Liver (tissue), 9 donors: ENCODE measurements around the gene CRB1. TPM values are rescaled to one million over a fixed set of nuclear protein-coding genes. Genes with fewer than 3 reads are reported as not detected.

Experiments used
- DNase-seq: peaks from one replicate; pipeline ENCODE4 v3.0.0-alpha.2; 2017; ENCODE audit warnings: low spot score
- H3K27ac ChIP-seq, 2 donors: one replicate each; pipeline ENCODE4 v1.7.0; 2013; ENCODE audit warnings: inconsistent platforms in 2 of 2, low read length in 2 of 2, control low read depth in 1 of 2, low read depth in 1 of 2, mild to moderate bottlenecking in 1 of 2
- H3K27me3 ChIP-seq, 4 donors: one replicate each; pipeline versions ENCODE4 v1.6.1 to v1.7.0; 2013; ENCODE audit warnings: low read length in 3 of 4, inconsistent platforms in 1 of 4, mild to moderate bottlenecking in 1 of 4, moderate library complexity in 1 of 4; ENCODE audit not compliant: control insufficient read depth in 4 of 4, insufficient read depth in 4 of 4
- H3K36me3 ChIP-seq, 4 donors: one replicate each; pipeline versions ENCODE4 v1.6.1 to v1.7.0; 2013; ENCODE audit warnings: low read length in 3 of 4, mild to moderate bottlenecking in 3 of 4, low read depth in 1 of 4, moderate library complexity in 1 of 4; ENCODE audit not compliant: control insufficient read depth in 4 of 4, insufficient read depth in 3 of 4
- H3K4me1 ChIP-seq, 4 donors: one replicate each; pipeline versions ENCODE4 v1.6.1 to v1.7.0; 2013; ENCODE audit warnings: low read length in 3 of 4, mild to moderate bottlenecking in 3 of 4, moderate library complexity in 1 of 4; ENCODE audit not compliant: control insufficient read depth in 4 of 4, insufficient read depth in 4 of 4
- H3K4me3 ChIP-seq, 3 donors: one replicate each; pipeline versions ENCODE4 v1.6.1 to v1.7.0; 2013; ENCODE audit warnings: low read length in 3 of 3, control low read depth in 1 of 3, low read depth in 1 of 3, mild to moderate bottlenecking in 1 of 3
- H3K9ac ChIP-seq, 2 donors: one replicate each; pipeline ENCODE4 v1.7.0; 2013; ENCODE audit warnings: low read length in 2 of 2, mild to moderate bottlenecking in 2 of 2, moderate library complexity in 2 of 2, control low read depth in 1 of 2, low read depth in 1 of 2
- H3K9me3 ChIP-seq, 4 donors: one replicate each; pipeline versions ENCODE4 v1.6.1 to v1.7.0; 2013; ENCODE audit warnings: low read length in 3 of 4; ENCODE audit not compliant: control insufficient read depth in 4 of 4
- ATF3 ChIP-seq: IDR thresholded peaks from 2 replicates; pipeline ENCODE4 v1.6.1; 2016; ENCODE audit warnings: antibody characterized with exemption
- CTCF ChIP-seq: fragments of 150-350 bp; IDR thresholded peaks from 2 replicates; pipeline ENCODE4 v1.5.1; 2017; ENCODE audit warnings: improper control_type of control experiment, low read depth, low read length; ENCODE audit not compliant: missing input control
- EGR1 ChIP-seq, 2 donors: IDR thresholded peaks; 2 replicates each; pipeline ENCODE4 v1.6.1; 2016 to 2018; ENCODE audit warnings: antibody characterized with exemption in 2 of 2, low read depth in 2 of 2
- FOXA1 ChIP-seq: IDR thresholded peaks from 2 replicates; pipeline ENCODE4 v1.6.1; 2016; ENCODE audit warnings: antibody characterized with exemption
- FOXA2 ChIP-seq: IDR thresholded peaks from 2 replicates; pipeline ENCODE4 v1.6.1; 2016; ENCODE audit warnings: antibody characterized with exemption
- HNF4A ChIP-seq, 2 donors: conservative IDR thresholded peaks; 2 replicates each; pipeline ENCODE4 v1.6.1; 2016; ENCODE audit warnings: antibody characterized with exemption in 2 of 2, mild to moderate bottlenecking in 2 of 2
- HNF4G ChIP-seq: IDR thresholded peaks from 2 replicates; pipeline ENCODE4 v1.6.1; 2016; ENCODE audit warnings: antibody characterized with exemption
- JUND ChIP-seq, 2 donors: IDR thresholded peaks; 2 replicates each; pipeline ENCODE4 v1.6.1; 2016; ENCODE audit warnings: antibody characterized with exemption in 2 of 2
- MAX ChIP-seq: IDR thresholded peaks from 2 replicates; pipeline ENCODE4 v1.6.1; 2016; ENCODE audit warnings: antibody characterized with exemption
- NR2F2 ChIP-seq: IDR thresholded peaks from 2 replicates; pipeline ENCODE4 v1.6.1; 2016; ENCODE audit warnings: antibody characterized with exemption
- RAD21 ChIP-seq, 2 donors: IDR thresholded peaks; 2 replicates each; pipeline ENCODE4 v1.6.1; 2016; ENCODE audit warnings: antibody characterized with exemption in 2 of 2, mild to moderate bottlenecking in 2 of 2
- RXRA ChIP-seq, 2 donors: IDR thresholded peaks; 2 replicates each; pipeline ENCODE4 v1.6.1; 2017 to 2018; ENCODE audit warnings: antibody characterized with exemption in 2 of 2, mild to moderate bottlenecking in 1 of 2
- SP1 ChIP-seq: IDR thresholded peaks from 2 replicates; pipeline ENCODE4 v1.6.1; 2018; ENCODE audit warnings: antibody characterized with exemption, mild to moderate bottlenecking
- TAF1 ChIP-seq: conservative IDR thresholded peaks from 2 replicates; pipeline ENCODE4 v1.6.1; 2016; ENCODE audit warnings: antibody characterized with exemption, mild to moderate bottlenecking
- YY1 ChIP-seq: IDR thresholded peaks from 2 replicates; pipeline ENCODE4 v1.6.1; 2016; ENCODE audit warnings: antibody characterized with exemption, mild to moderate bottlenecking
- ZBTB33 ChIP-seq: IDR thresholded peaks from 2 replicates; pipeline ENCODE4 v1.6.1; 2016; ENCODE audit warnings: antibody characterized with exemption
- WGBS: extraction: QIAGEN DNeasy Blood & Tissue Kit; methylation state at CpG from one replicate; pipeline ENCODE4 v1.1.7; 2013; 5-methylcytosine and 5-hydroxymethylcytosine counted together
- polyA plus RNA-seq, 2 donors: library from polyadenylated mRNA; stranded (reverse) in 1 of 2; unstranded in 1 of 2; fragments of 200-250 nt in 1 of 2; fragments of >200 nt in 1 of 2; fragmentation: Nextera tagmentation in 1 of 2; extraction: Ambion mirVana in 1 of 2; gene quantifications; one replicate each; pipeline versions ENCODE4 v1.2.1 to v1.2.3, GENCODE V29; 2013 to 2015
- total RNA-seq, 2 donors: library from RNA; depleted of rRNA; stranded (reverse); fragments of >200 nt; gene quantifications; one replicate each; pipeline ENCODE4 v1.2.3, GENCODE V29; 2014
- donor health status: healthy.
- donor health status: healthy.
- donor health status: healthy.
- donor health status: healthy.
- donor health status: healthy.

CRB1 gene
- total and polyA plus RNA-seq, 4 donors, result 5.1 TPM; not detected in 3

- H3K36me3 ChIP-seq, result no peaks in the 10 kb centered on the region
- H3K27ac ChIP-seq, result no peak overlapping the region
- no peak for TF ChIP-seq TAF1
Measured at GRCh38 chr1:197342669-197343068, 74.6 kb downstream of the CRB1 start.

GRCh38 chr1:197343663-197344273 lies 75.7 kb downstream of the CRB1 start:
- Histone ChIP-seq H3K27me3 (no peaks in the 10 kb centered on the region), H3K27ac (no peak overlapping the region), H3K9ac (no peak overlapping the region), H3K36me3 (no peaks in the 10 kb centered on the region), H3K9me3 (no peaks in the 10 kb centered on the region), H3K4me1 (no peaks in the 10 kb centered on the region), H3K4me3 (no peak overlapping the region)
- TF ChIP-seq ATF3 (no peak), MAX (no peak), HNF4A (conservative IDR thresholded peaks at IDR 0.05) (no peak), EGR1 (IDR thresholded peaks at IDR 0.05; ENCODE audit: low read depth in 2 of 2) (no peak), HNF4G (no peak), FOXA2 (no peak), SP1 (no peak), CTCF (no peak), RAD21 (IDR thresholded peaks at IDR 0.05) (no peak), ZBTB33 (no peak), RXRA (IDR thresholded peaks at IDR 0.05) (no peak), JUND (IDR thresholded peaks at IDR 0.05) (no peak), YY1 (no peak), FOXA1 (no peak), TAF1 (no peak), NR2F2 (no peak)
- no peak for DNase-seq
- 73% methylated on average over 4 of the region's 4 CpGs for WGBS

More at GRCh38 chr1:197342669-197343068, 74.6 kb downstream of the CRB1 start:
- no peaks in the 10 kb centered on the region for H3K27me3 ChIP-seq
- WGBS, result 59% methylated on average over 2 of the region's 2 CpGs
- no peak for DNase-seq
- no peaks in the 10 kb centered on the region for H3K4me1 ChIP-seq
- no peak overlapping the region for H3K9ac ChIP-seq
- no peaks in the 10 kb centered on the region for H3K9me3 ChIP-seq
- no peak overlapping the region for H3K4me3 ChIP-seq
